Endothelial cell (in vitro differentiated cells): Measurements from ENCODE around the gene ATXN3L. TPM values are rescaled to one million over a fixed set of nuclear protein-coding genes. Genes with fewer than 3 reads are reported as not detected.

Experiments
- DNase-seq: peaks from one replicate; pipeline ENCODE4 v3.0.0; 2021; ENCODE audit warnings: low spot score
- H3K27ac Mint-ChIP-seq: one replicate; pipeline ENCODE4 v1.8.0; 2021; ENCODE audit warnings: mixed read lengths, inconsistent platforms; ENCODE audit not compliant: unreplicated experiment
- H3K27me3 Mint-ChIP-seq: one replicate; pipeline ENCODE4 v1.8.0; 2021; ENCODE audit warnings: mild to moderate bottlenecking, moderate library complexity, mixed read lengths, inconsistent platforms; ENCODE audit not compliant: unreplicated experiment
- H3K36me3 Mint-ChIP-seq: one replicate; pipeline ENCODE4 v1.8.0; 2021; ENCODE audit warnings: mild to moderate bottlenecking, low read depth, mixed read lengths, inconsistent platforms; ENCODE audit not compliant: unreplicated experiment
- H3K4me1 Mint-ChIP-seq: one replicate; pipeline ENCODE4 v1.8.0; 2021; ENCODE audit warnings: mild to moderate bottlenecking, mixed read lengths, inconsistent platforms; ENCODE audit not compliant: unreplicated experiment
- H3K4me3 Mint-ChIP-seq: one replicate; pipeline ENCODE4 v1.8.0; 2021; ENCODE audit warnings: mild to moderate bottlenecking, mixed read lengths, inconsistent platforms; ENCODE audit not compliant: unreplicated experiment
- H3K9me3 Mint-ChIP-seq: one replicate; pipeline ENCODE4 v1.8.0; 2021; ENCODE audit warnings: mixed read lengths, inconsistent platforms; ENCODE audit not compliant: unreplicated experiment
- CTCF ChIP-seq: fragments of 200-600 bp; sonication (generic); IDR thresholded peaks from one replicate; pipeline ENCODE4 v1.5.0; 2021; ENCODE audit warnings: antibody characterized with exemption; ENCODE audit not compliant: unreplicated experiment
- total RNA-seq: library from RNA; stranded (reverse); fragmentation: NEBNext Ultra II Directional; extraction: Animal tissue kit (Norgen Biotek cat#: 25700); gene quantifications from one replicate; pipeline ENCODE4 v1.2.1, GENCODE V29; 2021; ENCODE audit not compliant: unreplicated experiment

Gene ATXN3L
- total RNA-seq, 1 donor from 2014 or later = not detected

- H3K9me3 Mint-ChIP-seq = no peaks in the 10 kb centered on the region
- no peak overlapping the region for H3K4me3 Mint-ChIP-seq
- DNase-seq = no peak
- no peak for TF ChIP-seq CTCF
- no peaks in the 10 kb centered on the region for H3K27me3 Mint-ChIP-seq
- H3K4me1 Mint-ChIP-seq = peaks cover 4% of the 10 kb centered on the region
- H3K36me3 Mint-ChIP-seq = no peaks in the 10 kb centered on the region
- H3K27ac Mint-ChIP-seq = no peak overlapping the region
These were observed 36.3 kb downstream of the ATXN3L start for GRCh38 chrX:13283512-13283911.

- Mint-ChIP-seq H3K9me3 (no peaks in the 10 kb centered on the region), H3K36me3 (no peaks in the 10 kb centered on the region), H3K4me3 (no peak overlapping the region), H3K27ac (no peak overlapping the region), H3K27me3 (no peaks in the 10 kb centered on the region), H3K4me1 (peaks cover 4% of the 10 kb centered on the region)
- TF ChIP-seq CTCF = no peak
- DNase-seq = no peak
These were observed 38.6 kb downstream of the ATXN3L start for GRCh38 chrX:13281289-13281688.

DNA sequence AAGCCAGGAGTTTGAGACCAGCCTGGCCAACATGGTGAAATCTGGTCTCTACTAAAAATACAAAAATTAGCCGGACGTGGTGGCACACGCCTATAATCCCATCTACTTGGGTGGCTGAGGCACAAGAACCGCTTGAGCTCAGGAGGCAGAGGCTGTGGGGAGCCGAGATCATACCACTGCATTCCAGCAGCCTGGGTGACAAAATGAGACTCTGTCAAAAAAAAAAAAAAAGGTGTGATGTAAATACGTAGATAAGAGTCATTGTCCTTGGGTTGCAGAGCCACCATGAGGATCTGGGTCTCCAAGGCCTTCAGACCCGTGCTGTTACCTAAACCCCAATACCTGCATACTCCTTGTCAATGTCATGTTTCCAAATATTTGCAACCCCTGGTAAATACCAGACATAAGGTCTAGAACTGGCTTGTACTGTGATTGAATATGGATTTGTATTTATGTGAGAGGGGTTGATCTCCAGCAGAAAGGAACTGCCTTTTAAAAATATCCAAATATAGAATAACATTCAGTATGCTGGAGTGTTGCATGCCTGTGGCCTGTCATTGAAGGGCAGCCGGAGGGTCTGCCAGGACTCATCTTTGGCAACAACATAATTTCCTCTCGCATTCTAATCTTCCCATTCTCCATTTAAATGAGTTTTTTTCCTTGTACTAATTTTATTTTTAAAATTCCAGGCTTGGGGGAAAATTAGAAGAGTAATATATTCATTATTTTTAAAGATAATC lies 40.4 kb downstream of the ATXN3L start:
- Mint-ChIP-seq H3K27ac (no peak overlapping the region), H3K27me3 (no peaks in the 10 kb centered on the region), H3K4me1 (peaks cover 4% of the 10 kb centered on the region), H3K4me3 (no peak overlapping the region), H3K9me3 (no peaks in the 10 kb centered on the region), H3K36me3 (no peaks in the 10 kb centered on the region)
- no peak for TF ChIP-seq CTCF
- no peak for DNase-seq

DNA sequence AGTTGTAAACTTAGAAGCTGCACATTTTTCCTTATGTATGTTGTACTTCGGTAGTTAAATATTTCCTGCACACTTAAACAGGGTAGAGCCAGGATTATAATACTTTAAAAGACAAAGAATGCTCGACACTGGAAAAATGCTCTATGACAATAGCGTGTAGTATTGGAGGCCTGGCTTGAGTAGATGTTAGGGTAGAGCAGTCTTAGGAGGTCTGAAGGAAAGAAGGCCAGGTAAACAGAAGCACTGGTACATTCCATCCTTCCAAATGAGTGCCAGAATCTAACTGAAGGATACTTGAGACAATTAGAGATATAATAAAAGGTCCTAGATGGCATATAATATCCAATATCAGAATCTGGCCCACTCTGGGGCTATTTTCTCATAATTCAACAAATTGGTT lies 42.3 kb downstream of the ATXN3L start:
- H3K9me3 Mint-ChIP-seq = no peaks in the 10 kb centered on the region
- no peak for TF ChIP-seq CTCF
- no peak overlapping the region for H3K4me3 Mint-ChIP-seq
- H3K27ac Mint-ChIP-seq = no peak overlapping the region
- no peaks in the 10 kb centered on the region for H3K4me1 Mint-ChIP-seq
- no peak for DNase-seq
- H3K36me3 Mint-ChIP-seq = no peaks in the 10 kb centered on the region
- no peaks in the 10 kb centered on the region for H3K27me3 Mint-ChIP-seq

- Mint-ChIP-seq H3K27ac (no peak overlapping the region), H3K36me3 (no peaks in the 10 kb centered on the region), H3K27me3 (no peaks in the 10 kb centered on the region), H3K4me1 (no peaks in the 10 kb centered on the region), H3K9me3 (no peaks in the 10 kb centered on the region), H3K4me3 (no peak overlapping the region)
- no peak for DNase-seq
- TF ChIP-seq CTCF = no peak
These were observed 42.9 kb downstream of the ATXN3L start for GRCh38 chrX:13276991-13277390.
